PC-9 (cell line): ENCODE measurements around the gene GPR153. TPM values are rescaled to one million over a fixed set of nuclear protein-coding genes. Genes with fewer than 3 reads are reported as not detected.

Experiments
- BruUV-seq: library from RNA; stranded (reverse); fragments of 400-500 nt; replicated peaks from 2 replicates; lab custom pipeline; 2021; lab: Mats Ljungman, UMichigan
- CTCF ChIA-PET: fragments of 300-600 bp; sonication (Branson Sonifier 250); formaldehyde crosslinking; loops from one replicate; lab custom pipeline; 2022; ENCODE audit warnings: antibody characterized with exemption; lab: Charles Lee
- POLR2A ChIA-PET: fragments of 300-600 bp; sonication (Branson Sonifier 250); formaldehyde crosslinking; loops from one replicate; lab custom pipeline; 2022; ENCODE audit warnings: antibody characterized with exemption; ENCODE audit not compliant: unreplicated experiment; lab: Charles Lee
- DNase-seq, 2 experiments: peaks; one replicate each; pipeline versions ENCODE4 v3.0.0 to v3.0.0-alpha.2; 2015 to 2022; ENCODE audit warnings: mixed read lengths in 1 of 2
- H2AFZ ChIP-seq: fragments of 200-600 bp; sonication (generic); 2 replicates; pipeline ENCODE4 v1.8.1; 2017; ENCODE audit warnings: antibody characterized with exemption
- H3F3A ChIP-seq: fragments of 200-600 bp; sonication (generic); 2 replicates; pipeline ENCODE4 v1.8.1; 2017; ENCODE audit warnings: antibody characterized with exemption, mild to moderate bottlenecking, low read depth; ENCODE audit not compliant: insufficient read depth
- H3K27ac ChIP-seq: fragments of 200-600 bp; sonication (generic); 2 replicates; pipeline ENCODE4 v1.6.1; 2016; ENCODE audit warnings: mixed run types
- H3K27me3 ChIP-seq: fragments of 200-600 bp; sonication (generic); 2 replicates; pipeline ENCODE4 v1.6.1; 2016; ENCODE audit warnings: low read depth, mixed run types; ENCODE audit not compliant: insufficient read depth
- H3K36me3 ChIP-seq: fragments of 200-600 bp; sonication (generic); 2 replicates; pipeline ENCODE4 v1.6.1; 2016; ENCODE audit warnings: low read depth, mixed run types
- H3K4me1 ChIP-seq: fragments of 200-600 bp; sonication (generic); replicated peaks from 2 replicates; pipeline ENCODE4 v1.6.1; 2016; ENCODE audit warnings: mixed run types; ENCODE audit not compliant: insufficient read depth
- H3K4me2 ChIP-seq: fragments of 200-600 bp; sonication (generic); 2 replicates; pipeline ENCODE4 v1.6.1; 2017; ENCODE audit warnings: mixed run types
- H3K4me3 ChIP-seq: fragments of 200-600 bp; sonication (generic); 2 replicates; pipeline ENCODE4 v1.6.1; 2016; ENCODE audit warnings: mixed run types
- H3K79me2 ChIP-seq: fragments of 200-600 bp; sonication (generic); 2 replicates; pipeline ENCODE4 v1.6.1; 2017; ENCODE audit warnings: low read depth, mixed run types
- H3K9me2 ChIP-seq: fragments of 200-600 bp; sonication (generic); 2 replicates; pipeline ENCODE4 v1.8.1; 2017; ENCODE audit warnings: mild to moderate bottlenecking; ENCODE audit not compliant: insufficient read depth
- H3K9me3 ChIP-seq: fragments of 200-600 bp; sonication (generic); 2 replicates; pipeline ENCODE4 v1.8.1; 2016; ENCODE audit warnings: low read depth; ENCODE audit not compliant: insufficient read depth
- H4K20me1 ChIP-seq: fragments of 200-600 bp; sonication (generic); 2 replicates; pipeline ENCODE4 v1.8.1; 2017; ENCODE audit not compliant: insufficient read depth
- CTCF ChIP-seq: fragments of 200-600 bp; sonication (generic); conservative IDR thresholded peaks from 2 replicates; pipeline ENCODE4 v1.6.1; 2017; ENCODE audit warnings: mixed run types, antibody characterized with exemption, mild to moderate bottlenecking, moderate library complexity
- EZH2 ChIP-seq: fragments of 200-600 bp; sonication (generic); IDR thresholded peaks from 2 replicates; pipeline ENCODE4 v1.8.0; 2017; ENCODE audit warnings: antibody characterized with exemption, low read depth
- intact Hi-C: fragments of 100-400 bp; cut with micrococcal nuclease; formaldehyde crosslinking; loops from one replicate; pipeline ENCODE4 v1.10.0; 2022; ENCODE audit not compliant: unreplicated experiment
- total RNA-seq: library from RNA; stranded (reverse); gene quantifications from 2 replicates; pipeline ENCODE4 v1.2.3, GENCODE V29; 2021

Gene GPR153
- total RNA-seq, 1 experiment from 2014 or later = 8.0 TPM

GRCh38 chr1:6287431-6287886 lies 26.6 kb upstream of the GPR153 start:
- no peaks in the 10 kb centered on the region for H3K36me3 ChIP-seq
- no peak for DNase-seq
- no peaks in the 10 kb centered on the region for H3K4me1 ChIP-seq
- intact Hi-C loops = no loop called here
- CTCF ChIA-PET = no interaction called here
- no peaks in the 10 kb centered on the region for H4K20me1 ChIP-seq
- H3K79me2 ChIP-seq = no peaks in the 10 kb centered on the region
- no peaks in the 10 kb centered on the region for H3K9me2 ChIP-seq
- no peaks in the 10 kb centered on the region for H3F3A ChIP-seq
- no peak overlapping the region for H2AFZ ChIP-seq
- no peak overlapping the region for H3K27ac ChIP-seq
- no peaks in the 10 kb centered on the region for H3K9me3 ChIP-seq
- BruUV-seq = no TSS peak
- H3K4me3 ChIP-seq = no peak overlapping the region
- H3K4me2 ChIP-seq = no peak overlapping the region
- no peaks in the 10 kb centered on the region for H3K27me3 ChIP-seq
- TF ChIP-seq CTCF = no peak
- no peak for TF ChIP-seq EZH2
- POLR2A ChIA-PET = no interaction called here

GRCh38 chr1:6287029-6287428 lies 26.1 kb upstream of the GPR153 start:
- Histone ChIP-seq H3K36me3 (no peaks in the 10 kb centered on the region), H3K9me3 (no peaks in the 10 kb centered on the region), H2AFZ (no peak overlapping the region), H3K4me1 (no peaks in the 10 kb centered on the region), H3K4me2 (no peak overlapping the region), H3K9me2 (no peaks in the 10 kb centered on the region), H4K20me1 (no peaks in the 10 kb centered on the region), H3K27me3 (no peaks in the 10 kb centered on the region), H3F3A (no peaks in the 10 kb centered on the region), H3K4me3 (no peak overlapping the region), H3K27ac (no peak overlapping the region), H3K79me2 (no peaks in the 10 kb centered on the region)
- POLR2A ChIA-PET = no interaction called here
- DNase-seq = no peak
- intact Hi-C loops = no loop called here
- TF ChIP-seq EZH2 (no peak), CTCF (no peak)
- no TSS peak for BruUV-seq
- CTCF ChIA-PET = no interaction called here

- ChIA-PET POLR2A (no interaction called here), CTCF (no interaction called here)
- Histone ChIP-seq H3K9me3 (no peaks in the 10 kb centered on the region), H3K4me1 (no peaks in the 10 kb centered on the region), H3K27me3 (no peaks in the 10 kb centered on the region), H3K27ac (no peak overlapping the region), H3K36me3 (no peaks in the 10 kb centered on the region), H3F3A (no peaks in the 10 kb centered on the region), H3K4me3 (no peak overlapping the region), H3K4me2 (no peak overlapping the region), H3K79me2 (no peaks in the 10 kb centered on the region), H3K9me2 (no peaks in the 10 kb centered on the region), H4K20me1 (no peaks in the 10 kb centered on the region), H2AFZ (no peak overlapping the region)
- DNase-seq = no peak
- intact Hi-C loops = no loop called here
- no peak for TF ChIP-seq EZH2
- no peak for TF ChIP-seq CTCF
- BruUV-seq = no TSS peak
Measured at GRCh38 chr1:6286266-6286665, 25.4 kb upstream of the GPR153 start.
